Left forelimb (tissue), 1 donor: ENCODE data around the gene ASTN2.

Source experiments
- DNase-seq: peaks from one replicate; pipeline ENCODE4 v3.0.0-alpha.2; 2018; ENCODE audit warnings: low spot score

Gene ASTN2

GRCh38 chr9:116661037-116661954, 753.6 kb downstream of the ASTN2 start:
- DNase-seq: no peak

- no peak for DNase-seq
Measured at GRCh38 chr9:116658265-116658664, 756.6 kb downstream of the ASTN2 start.

- DNase-seq: no peak
Measured at GRCh38 chr9:116656977-116657376, 757.9 kb downstream of the ASTN2 start.

GRCh38 chr9:116656501-116656971, 758.3 kb downstream of the ASTN2 start:
- DNase-seq: no peak

- no peak for DNase-seq
Measured at GRCh38 chr9:116654059-116654355, 760.9 kb downstream of the ASTN2 start.

- no peak for DNase-seq
Measured at GRCh38 chr9:116653348-116654058, 761.4 kb downstream of the ASTN2 start.

- no peak for DNase-seq
Measured at GRCh38 chr9:116647515-116647809, 767.4 kb downstream of the ASTN2 start.

- DNase-seq: no peak
Measured at GRCh38 chr9:116646661-116647514, 768.0 kb downstream of the ASTN2 start.

GRCh38 chr9:116644091-116644688, 770.7 kb downstream of the ASTN2 start:
- DNase-seq: no peak

- DNase-seq: no peak
Measured at GRCh38 chr9:116643691-116644090, 771.2 kb downstream of the ASTN2 start.

- DNase-seq: no peak
Measured at GRCh38 chr9:116641292-116642059, 773.4 kb downstream of the ASTN2 start.

- DNase-seq: no peak
Measured at GRCh38 chr9:116639251-116639741, 775.6 kb downstream of the ASTN2 start.

GRCh38 chr9:116635908-116636307, 778.9 kb downstream of the ASTN2 start:
- no peak for DNase-seq

- no peak for DNase-seq
Measured at GRCh38 chr9:116632990-116633838, 781.6 kb downstream of the ASTN2 start.

GRCh38 chr9:116629634-116630033, 785.2 kb downstream of the ASTN2 start:
- DNase-seq: no peak

GRCh38 chr9:116628716-116629115, 786.1 kb downstream of the ASTN2 start:
- no peak for DNase-seq

- DNase-seq: no peak
Measured at GRCh38 chr9:116627433-116627832, 787.4 kb downstream of the ASTN2 start.

GRCh38 chr9:116626762-116627161, 788.1 kb downstream of the ASTN2 start:
- no peak for DNase-seq

- no peak for DNase-seq
Measured at GRCh38 chr9:116623715-116624114, 791.1 kb downstream of the ASTN2 start.

GRCh38 chr9:116617389-116617788, 797.5 kb downstream of the ASTN2 start:
- no peak for DNase-seq
